ENCODE data around the gene MYF6.

DNA sequence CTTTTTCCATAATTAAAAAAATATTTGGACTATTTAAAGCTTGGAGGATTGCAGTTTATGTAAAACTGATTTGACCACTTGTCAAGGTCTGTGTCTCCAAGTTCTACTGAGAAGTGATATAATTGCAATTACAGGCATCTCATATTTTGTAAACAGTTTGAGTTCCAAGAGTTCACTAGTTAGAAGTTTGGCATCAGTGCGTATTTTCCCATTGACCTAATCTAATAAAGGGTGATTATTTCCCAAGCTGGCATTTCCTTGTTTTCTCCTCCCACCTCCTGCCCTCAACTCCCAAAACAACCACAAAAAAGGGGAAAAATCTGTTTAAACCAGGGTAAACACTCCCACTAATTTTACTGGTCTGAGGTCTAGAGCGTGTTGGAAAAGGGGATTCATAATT lies 3.0 kb upstream of the MYF6 start:
- TF ChIP-seq, protein P1, sequence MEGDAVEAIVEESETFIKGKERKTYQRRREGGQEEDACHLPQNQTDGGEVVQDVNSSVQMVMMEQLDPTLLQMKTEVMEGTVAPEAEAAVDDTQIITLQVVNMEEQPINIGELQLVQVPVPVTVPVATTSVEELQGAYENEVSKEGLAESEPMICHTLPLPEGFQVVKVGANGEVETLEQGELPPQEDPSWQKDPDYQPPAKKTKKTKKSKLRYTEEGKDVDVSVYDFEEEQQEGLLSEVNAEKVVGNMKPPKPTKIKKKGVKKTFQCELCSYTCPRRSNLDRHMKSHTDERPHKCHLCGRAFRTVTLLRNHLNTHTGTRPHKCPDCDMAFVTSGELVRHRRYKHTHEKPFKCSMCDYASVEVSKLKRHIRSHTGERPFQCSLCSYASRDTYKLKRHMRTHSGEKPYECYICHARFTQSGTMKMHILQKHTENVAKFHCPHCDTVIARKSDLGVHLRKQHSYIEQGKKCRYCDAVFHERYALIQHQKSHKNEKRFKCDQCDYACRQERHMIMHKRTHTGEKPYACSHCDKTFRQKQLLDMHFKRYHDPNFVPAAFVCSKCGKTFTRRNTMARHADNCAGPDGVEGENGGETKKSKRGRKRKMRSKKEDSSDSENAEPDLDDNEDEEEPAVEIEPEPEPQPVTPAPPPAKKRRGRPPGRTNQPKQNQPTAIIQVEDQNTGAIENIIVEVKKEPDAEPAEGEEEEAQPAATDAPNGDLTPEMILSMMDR (IDR thresholded peaks at IDR 0.05) = no peak
- no peak for TF ChIP-seq POLR2A (IDR thresholded peaks at IDR 0.05)

Data from sigmoid colon (tissue), 3 donors.